Activated naive CD8-positive, alpha-beta T cell treated with anti-CD3 and anti-CD28 coated beads, Interleukin-2, amount 10 ng/mL, durations not matched to agents 7 days and 5 days (primary cell): ENCODE data around the gene RAB8A. TPM values are rescaled to one million over a fixed set of nuclear protein-coding genes. Genes with fewer than 3 reads are reported as not detected.

Experiments used
- ATAC-seq: fragments of 150-1000 bp; cut with Tn5 transposase; one replicate; pipeline ENCODE4 v1.10.0; 2021; ENCODE audit warnings: low read depth, moderate library complexity
- POLR2A ChIA-PET: fragments of 350-600 bp; sonication (Branson Sonifier 250); formaldehyde crosslinking; loops from one replicate; lab custom pipeline; 2021; ENCODE audit warnings: antibody characterized with exemption; lab: Charles Lee
- DNase-seq: peaks from one replicate; pipeline ENCODE4 v3.0.0; 2021
- H3K27ac Mint-ChIP-seq: one replicate; pipeline ENCODE4 v1.8.0; 2022; ENCODE audit warnings: mild to moderate bottlenecking, mixed read lengths
- H3K27me3 Mint-ChIP-seq: one replicate; pipeline ENCODE4 v1.8.0; 2022; ENCODE audit warnings: mild to moderate bottlenecking, moderate library complexity, mixed read lengths
- H3K36me3 Mint-ChIP-seq: one replicate; pipeline ENCODE4 v1.8.0; 2021; ENCODE audit warnings: mild to moderate bottlenecking, mixed read lengths
- H3K4me1 Mint-ChIP-seq: one replicate; pipeline ENCODE4 v1.8.0; 2021; ENCODE audit warnings: mixed read lengths
- H3K4me3 Mint-ChIP-seq: one replicate; pipeline ENCODE4 v1.8.0; 2022; ENCODE audit warnings: mild to moderate bottlenecking, moderate library complexity, mixed read lengths
- H3K9me3 Mint-ChIP-seq: one replicate; pipeline ENCODE4 v1.8.0; 2021; ENCODE audit warnings: mixed read lengths
- total RNA-seq, 2 experiments: library from RNA; stranded (reverse); gene quantifications; one replicate each; pipeline ENCODE4 v1.2.3, GENCODE V29; 2021

The RAB8A gene
- total RNA-seq, 2 experiments from 2014 or later: 133 to 153 TPM

DNA sequence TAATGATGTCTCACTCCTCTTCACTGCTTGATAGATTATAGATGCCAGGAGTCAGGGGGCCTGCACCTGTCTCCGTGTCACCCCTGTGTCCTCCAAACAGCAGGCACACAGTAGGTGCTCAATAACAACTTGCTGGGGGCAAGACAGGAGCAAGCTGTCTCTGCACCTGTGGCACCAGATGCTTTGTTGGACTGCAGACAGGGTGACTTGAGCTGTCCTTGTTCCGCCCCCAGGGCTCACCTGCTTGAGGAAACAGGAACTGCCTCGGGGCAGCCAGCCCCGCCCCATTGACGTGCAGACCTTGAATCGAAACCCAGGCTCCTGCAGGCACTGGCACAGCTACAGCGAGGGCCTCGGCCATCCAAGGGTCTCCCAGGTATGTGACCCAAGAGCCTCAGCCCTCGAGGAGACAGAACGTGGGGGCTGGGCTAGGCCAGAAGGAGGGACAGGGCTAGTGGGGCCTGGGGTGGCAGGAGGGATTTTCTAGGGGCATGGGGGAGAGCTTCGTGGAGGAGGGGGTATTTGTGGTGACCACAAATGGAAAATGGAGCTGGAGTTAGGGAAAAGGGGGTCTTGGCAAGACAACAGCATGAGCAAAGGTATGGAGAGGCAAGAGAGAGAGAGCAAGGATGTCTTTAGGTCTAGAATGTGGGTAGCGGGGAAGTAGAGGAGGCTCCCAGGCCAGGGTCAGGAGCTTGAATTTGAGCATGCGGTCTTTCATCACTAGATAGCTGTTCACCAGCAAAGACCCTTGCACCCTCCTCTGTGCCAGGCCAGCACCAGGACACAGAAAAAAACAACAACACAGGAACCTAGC, 31.9 kb downstream of the RAB8A start, which contains the start of gene HSH2D:
HSH2D (plus strand) TSS at position 287 of the 817 bp plus-strand sequence. CDS start 5,066 bp downstream, outside the sequence.
- Mint-ChIP-seq H3K27ac (peak within 1 kb of the TSS; percentile 100), H3K4me3 (peak within 1 kb of the TSS; percentile 99), H3K4me1 (peaks cover 46% of the 10 kb centered on the region), H3K9me3 (peaks cover 1% of the 10 kb centered on the region), H3K36me3 (peaks cover 19% of the 10 kb centered on the region), H3K27me3 (no peaks in the 10 kb centered on the region)
- POLR2A ChIA-PET: interaction anchor here (0.6 to 3.7 kb wide), 31 partner anchors 9 to 1018 kb away, joined by 3 to 65 read pairs (median 7); partner anchors contain the start of genes AP1M1, FAM32A, RAB8A and TPM4
- DNase-seq: peak; percentile 88
- ATAC-seq: peak; percentile 99

DNA sequence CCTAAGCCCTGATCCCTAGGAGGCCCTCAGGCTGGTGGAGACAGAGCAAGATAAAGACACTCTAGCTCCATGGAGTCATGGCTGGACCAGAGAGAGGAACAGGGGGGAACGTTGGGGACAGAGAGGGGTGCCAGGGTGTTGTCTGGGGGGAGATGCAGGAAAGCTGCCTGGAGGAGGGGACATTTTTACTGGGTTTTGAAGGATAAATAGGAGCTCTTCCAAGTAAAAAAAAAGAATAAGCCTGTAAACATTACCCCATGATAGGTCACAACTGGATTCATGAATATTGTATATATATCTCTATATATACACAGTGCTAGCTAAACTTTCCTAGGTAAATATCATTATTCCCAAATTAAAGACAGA, 32.5 kb downstream of the RAB8A start:
- Mint-ChIP-seq H3K4me3 (peak overlapping the region; percentile 99), H3K36me3 (peaks cover 22% of the 10 kb centered on the region), H3K27ac (peak overlapping the region; percentile 100), H3K27me3 (no peaks in the 10 kb centered on the region), H3K4me1 (peaks cover 49% of the 10 kb centered on the region), H3K9me3 (no peaks in the 10 kb centered on the region)
- ATAC-seq (peak; percentile 13), DNase-seq (no peak)
- POLR2A ChIA-PET: interaction anchor here (0.6 to 3.7 kb wide), 31 partner anchors 9 to 1018 kb away, joined by 3 to 65 read pairs (median 7); partner anchors contain the start of genes AP1M1, FAM32A, RAB8A and TPM4

DNA sequence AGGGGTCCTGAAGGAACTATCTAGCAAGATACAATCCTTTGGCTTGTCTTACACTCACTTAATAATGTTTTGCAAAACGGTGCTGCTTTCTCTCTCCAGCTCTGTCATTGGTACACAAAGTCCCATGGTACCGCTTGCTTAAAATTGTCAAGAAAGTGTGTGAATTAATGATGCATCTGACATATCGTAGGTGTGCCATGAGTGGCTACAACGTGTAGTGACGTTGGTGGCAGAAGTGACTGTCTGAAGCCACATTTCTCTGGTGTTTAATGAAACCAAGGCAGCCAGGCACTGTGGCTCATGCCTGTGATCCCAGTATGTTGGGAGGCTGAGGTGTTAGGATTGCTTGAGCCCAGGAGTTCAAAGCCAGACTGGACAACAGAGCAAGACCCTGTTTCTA, 34.4 kb downstream of the RAB8A start:
- H3K4me1 Mint-ChIP-seq: peaks cover 44% of the 10 kb centered on the region
- no peaks in the 10 kb centered on the region for H3K9me3 Mint-ChIP-seq
- DNase-seq (no peak), ATAC-seq (no peak)
- peaks cover 31% of the 10 kb centered on the region for H3K36me3 Mint-ChIP-seq
- no peaks in the 10 kb centered on the region for H3K27me3 Mint-ChIP-seq
- peak overlapping the region; percentile 99 for H3K4me3 Mint-ChIP-seq
- H3K27ac Mint-ChIP-seq: peak overlapping the region; percentile 75
- POLR2A ChIA-PET: interaction anchor here (1.5 to 3.7 kb wide), 2 partner anchors 8 to 29 kb away, joined by 4 to 30 read pairs; no protein-coding TSS in a partner anchor

DNA sequence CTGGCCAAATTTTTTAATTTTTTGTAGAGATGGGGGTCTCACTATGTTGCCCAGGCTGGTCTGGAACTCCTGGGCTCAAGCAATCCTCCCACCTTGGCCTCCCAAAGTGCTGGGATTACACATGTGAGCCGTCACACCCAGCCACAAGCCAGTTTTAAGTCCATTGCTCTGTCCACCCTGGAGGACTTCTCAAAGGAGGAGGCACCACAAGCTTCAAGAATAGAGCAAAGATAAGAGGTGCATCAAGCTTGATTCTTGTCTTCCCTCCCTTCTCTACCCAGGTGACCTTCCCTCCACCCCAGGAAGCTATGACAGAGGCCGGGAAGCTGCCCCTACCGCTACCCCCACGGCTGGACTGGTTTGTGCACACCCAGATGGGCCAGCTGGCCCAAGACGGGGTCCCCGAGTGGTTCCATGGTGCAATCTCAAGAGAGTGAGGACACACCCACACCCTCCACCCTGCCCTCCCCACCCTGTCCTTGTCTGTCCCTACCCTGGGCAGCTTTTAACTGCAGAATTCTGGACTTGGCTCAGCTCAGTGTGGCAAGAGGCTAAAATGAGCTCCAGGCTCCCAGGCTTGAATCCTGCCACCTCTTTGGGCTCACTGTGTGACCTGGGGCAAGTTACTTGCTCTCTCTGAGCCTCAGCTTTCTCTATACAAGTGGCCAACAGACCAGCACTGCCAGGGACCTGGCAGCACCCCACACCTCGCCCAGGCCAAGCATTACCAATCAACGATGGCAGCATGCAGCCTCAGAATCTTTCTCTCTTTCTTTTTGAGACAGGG, 36.9 kb downstream of the RAB8A start:
- H3K9me3 Mint-ChIP-seq: no peaks in the 10 kb centered on the region
- DNase-seq: no peak
- H3K36me3 Mint-ChIP-seq: peaks cover 42% of the 10 kb centered on the region
- ATAC-seq: no peak
- POLR2A ChIA-PET: interaction anchor here (1.8 to 4.8 kb wide), 3 partner anchors 8 to 12 kb away, joined by 6 to 31 read pairs (median 11); no protein-coding TSS in a partner anchor
- H3K27ac Mint-ChIP-seq: peak overlapping the region; percentile 78
- peak overlapping the region; percentile 55 for H3K4me3 Mint-ChIP-seq
- peaks cover 35% of the 10 kb centered on the region for H3K4me1 Mint-ChIP-seq
- H3K27me3 Mint-ChIP-seq: no peaks in the 10 kb centered on the region

GRCh38 chr19:16153582-16154336, 42.1 kb downstream of the RAB8A start:
- POLR2A ChIA-PET: interaction anchor here (0.5 to 4.0 kb wide), 3 partner anchors 9 to 214 kb away, joined by 3 to 30 read pairs (median 3); partner anchors contain the start of gene HSH2D
- Mint-ChIP-seq H3K4me3 (no peak overlapping the region), H3K27ac (no peak overlapping the region), H3K27me3 (no peaks in the 10 kb centered on the region), H3K9me3 (no peaks in the 10 kb centered on the region), H3K4me1 (peaks cover 37% of the 10 kb centered on the region), H3K36me3 (peaks cover 60% of the 10 kb centered on the region)
- DNase-seq: no peak
- no peak for ATAC-seq

DNA sequence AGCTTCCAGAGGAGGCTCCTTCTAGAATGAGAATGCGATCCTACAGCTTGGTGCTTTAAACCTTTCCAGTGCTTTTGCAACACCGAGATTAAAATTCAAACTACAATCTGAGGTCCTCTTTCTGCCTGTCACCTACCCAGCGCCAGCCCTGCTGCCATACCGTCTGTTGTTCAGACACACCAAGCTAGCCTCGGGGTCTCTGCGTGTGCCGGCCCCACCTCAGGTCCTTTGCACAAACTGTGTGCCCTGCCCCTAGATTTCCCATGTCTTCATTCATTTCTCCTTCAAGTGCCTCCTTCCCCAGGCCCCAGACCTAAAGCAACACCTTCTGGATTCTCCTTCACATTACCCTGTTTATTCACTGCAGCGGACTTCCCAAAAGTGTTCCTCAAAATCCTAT, 42.9 kb downstream of the RAB8A start:
- H3K27ac Mint-ChIP-seq: peak overlapping the region; percentile 2
- POLR2A ChIA-PET: interaction anchor here (1.1 to 4.0 kb wide), 2 partner anchors 10 to 77 kb away, joined by 3 to 30 read pairs; partner anchors contain the start of gene HSH2D

DNA sequence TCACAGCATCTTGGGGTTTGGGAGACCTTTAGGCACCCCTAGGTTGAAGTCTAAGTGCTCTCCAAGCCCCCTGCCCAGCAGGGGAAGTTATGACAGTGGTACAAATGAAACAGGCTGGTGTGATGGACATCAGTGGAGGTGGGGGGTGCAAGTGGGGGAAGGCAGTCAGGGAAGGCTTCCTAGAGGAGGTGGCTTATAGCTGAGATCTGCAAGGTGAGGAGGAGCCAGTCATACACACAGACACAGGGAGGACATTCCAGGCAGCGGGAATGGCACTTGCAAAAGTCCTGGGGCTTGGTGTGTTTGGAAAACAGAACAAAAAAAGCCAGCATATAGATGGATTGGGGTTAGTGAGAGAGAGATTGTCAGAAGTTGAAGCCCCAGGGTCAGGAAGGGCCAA, 43.4 kb downstream of the RAB8A start:
- no peak overlapping the region for H3K4me3 Mint-ChIP-seq
- POLR2A ChIA-PET: interaction anchor here (1.1 to 4.0 kb wide), 2 partner anchors 11 to 77 kb away, joined by 3 to 30 read pairs; partner anchors contain the start of gene HSH2D
- H3K4me1 Mint-ChIP-seq: peaks cover 26% of the 10 kb centered on the region
- no peaks in the 10 kb centered on the region for H3K9me3 Mint-ChIP-seq
- peak overlapping the region; percentile 9 for H3K27ac Mint-ChIP-seq
- ATAC-seq: no peak
- peaks cover 50% of the 10 kb centered on the region for H3K36me3 Mint-ChIP-seq
- no peak for DNase-seq
- no peaks in the 10 kb centered on the region for H3K27me3 Mint-ChIP-seq

More for the DNA sequence above, 42.9 kb downstream of the RAB8A start:
- no peak for DNase-seq
- Mint-ChIP-seq H3K36me3 (peaks cover 52% of the 10 kb centered on the region), H3K4me3 (no peak overlapping the region), H3K9me3 (no peaks in the 10 kb centered on the region), H3K27me3 (no peaks in the 10 kb centered on the region), H3K4me1 (peaks cover 29% of the 10 kb centered on the region)
- no peak for ATAC-seq

GRCh38 chr19:16156904-16157303, 45.2 kb downstream of the RAB8A start:
- peaks cover 33% of the 10 kb centered on the region for H3K4me1 Mint-ChIP-seq
- peaks cover 47% of the 10 kb centered on the region for H3K36me3 Mint-ChIP-seq
- no peaks in the 10 kb centered on the region for H3K27me3 Mint-ChIP-seq
- H3K27ac Mint-ChIP-seq: peak overlapping the region; percentile 42
- no peak overlapping the region for H3K4me3 Mint-ChIP-seq
- no peaks in the 10 kb centered on the region for H3K9me3 Mint-ChIP-seq
- no peak for DNase-seq
- ATAC-seq: no peak
- POLR2A ChIA-PET: interaction anchor here (1.1 to 1.3 kb wide), 4 partner anchors 13 to 86 kb away, joined by 3 to 7 read pairs (median 4); partner anchors contain the start of gene HSH2D

GRCh38 chr19:16157601-16158000, 45.9 kb downstream of the RAB8A start:
- no peak overlapping the region for H3K27ac Mint-ChIP-seq
- DNase-seq: no peak
- H3K9me3 Mint-ChIP-seq: no peaks in the 10 kb centered on the region
- H3K36me3 Mint-ChIP-seq: peaks cover 44% of the 10 kb centered on the region
- H3K4me3 Mint-ChIP-seq: no peak overlapping the region
- H3K4me1 Mint-ChIP-seq: peaks cover 34% of the 10 kb centered on the region
- no peaks in the 10 kb centered on the region for H3K27me3 Mint-ChIP-seq
- POLR2A ChIA-PET: interaction anchor here (0.6 to 1.5 kb wide), 6 partner anchors 8 to 316 kb away, joined by 3 to 7 read pairs (median 3); partner anchors contain the start of gene HSH2D
- no peak for ATAC-seq

DNA sequence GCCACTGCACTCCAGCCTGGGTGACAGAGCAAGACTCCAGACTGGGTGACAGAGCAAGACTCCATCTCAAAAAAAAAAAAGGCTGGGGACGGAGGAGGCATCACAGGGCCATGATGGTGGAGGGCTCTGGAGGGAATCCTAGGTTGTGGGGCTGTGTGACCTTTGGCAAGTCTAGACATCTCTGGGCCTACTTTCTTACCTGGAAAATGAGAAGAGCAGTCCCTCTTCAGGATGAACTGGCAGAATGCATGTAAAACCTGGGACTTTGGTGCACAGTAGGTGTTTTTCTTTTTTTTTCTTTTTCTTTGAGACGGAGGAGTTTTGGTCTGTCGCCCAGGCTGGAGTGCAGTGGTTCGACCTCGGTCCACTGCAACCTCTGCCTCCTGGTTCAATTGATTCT, 48.0 kb downstream of the RAB8A start:
- Mint-ChIP-seq H3K9me3 (no peaks in the 10 kb centered on the region), H3K27ac (no peak overlapping the region), H3K4me1 (peaks cover 28% of the 10 kb centered on the region), H3K36me3 (peaks cover 26% of the 10 kb centered on the region), H3K4me3 (no peak overlapping the region), H3K27me3 (no peaks in the 10 kb centered on the region)
- ATAC-seq (no peak), DNase-seq (no peak)
- POLR2A ChIA-PET: interaction anchor here (0.7 to 3.6 kb wide), 6 partner anchors 10 to 166 kb away, joined by 3 to 31 read pairs (median 4); partner anchors contain the start of gene HSH2D

- H3K27ac Mint-ChIP-seq: peak overlapping the region; percentile 30
- no peaks in the 10 kb centered on the region for H3K9me3 Mint-ChIP-seq
- peaks cover 18% of the 10 kb centered on the region for H3K36me3 Mint-ChIP-seq
- no peak overlapping the region for H3K4me3 Mint-ChIP-seq
- peaks cover 20% of the 10 kb centered on the region for H3K4me1 Mint-ChIP-seq
- H3K27me3 Mint-ChIP-seq: no peaks in the 10 kb centered on the region
- ATAC-seq (peak; percentile 22), DNase-seq (no peak)
- POLR2A ChIA-PET: interaction anchor here (0.7 to 3.6 kb wide), 6 partner anchors 11 to 98 kb away, joined by 3 to 31 read pairs (median 5); partner anchors contain the start of gene HSH2D
Observed at GRCh38 chr19:16160445-16160942, 48.8 kb downstream of the RAB8A start.
